ENCODE data around the gene SLC9A5.

- TF ChIP-seq, protein P1, sequence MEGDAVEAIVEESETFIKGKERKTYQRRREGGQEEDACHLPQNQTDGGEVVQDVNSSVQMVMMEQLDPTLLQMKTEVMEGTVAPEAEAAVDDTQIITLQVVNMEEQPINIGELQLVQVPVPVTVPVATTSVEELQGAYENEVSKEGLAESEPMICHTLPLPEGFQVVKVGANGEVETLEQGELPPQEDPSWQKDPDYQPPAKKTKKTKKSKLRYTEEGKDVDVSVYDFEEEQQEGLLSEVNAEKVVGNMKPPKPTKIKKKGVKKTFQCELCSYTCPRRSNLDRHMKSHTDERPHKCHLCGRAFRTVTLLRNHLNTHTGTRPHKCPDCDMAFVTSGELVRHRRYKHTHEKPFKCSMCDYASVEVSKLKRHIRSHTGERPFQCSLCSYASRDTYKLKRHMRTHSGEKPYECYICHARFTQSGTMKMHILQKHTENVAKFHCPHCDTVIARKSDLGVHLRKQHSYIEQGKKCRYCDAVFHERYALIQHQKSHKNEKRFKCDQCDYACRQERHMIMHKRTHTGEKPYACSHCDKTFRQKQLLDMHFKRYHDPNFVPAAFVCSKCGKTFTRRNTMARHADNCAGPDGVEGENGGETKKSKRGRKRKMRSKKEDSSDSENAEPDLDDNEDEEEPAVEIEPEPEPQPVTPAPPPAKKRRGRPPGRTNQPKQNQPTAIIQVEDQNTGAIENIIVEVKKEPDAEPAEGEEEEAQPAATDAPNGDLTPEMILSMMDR (IDR thresholded peaks at IDR 0.05 in 2 of 3, conservative IDR thresholded peaks at IDR 0.05 in 1 of 3; ENCODE audit: control insufficient read depth in 2 of 3, extremely low read depth in 1 of 3, insufficient read depth in 1 of 3, low read depth in 3 of 3, low read length in 3 of 3): no peak
- TF ChIP-seq SMAD1 (IDR thresholded peaks at IDR 0.05; ENCODE audit: low read depth, partially characterized antibody) (no peak), SP1 (IDR thresholded peaks at IDR 0.05; ENCODE audit: low read depth, low read length) (no peak), POLR2A (IDR thresholded peaks at IDR 0.05; ENCODE audit: low read depth, low read length) (no peak), NR2C2 (IDR thresholded peaks at IDR 0.05; ENCODE audit: borderline replicate concordance, control insufficient read depth, insufficient read length, low read depth) (no peak), POLR2AphosphoS5 (IDR thresholded peaks at IDR 0.05; ENCODE audit: low read length) (no peak), CHD4 (IDR thresholded peaks at IDR 0.05) (no peak), SUZ12 (IDR thresholded peaks at IDR 0.05; ENCODE audit: unreplicated experiment) (no peak), GABPA (IDR thresholded peaks at IDR 0.05; ENCODE audit: low read depth) (no peak), PBX3 (IDR thresholded peaks at IDR 0.05; ENCODE audit: insufficient replicate concordance, low read depth, low read length) (no peak), SIN3A (IDR thresholded peaks at IDR 0.05; ENCODE audit: low read depth, low read length) (no peak), NFIC (IDR thresholded peaks at IDR 0.05; ENCODE audit: low read depth, low read length) (no peak), E2F4 (IDR thresholded peaks at IDR 0.05; ENCODE audit: low read depth, low read length) (no peak), ZZZ3 (IDR thresholded peaks at IDR 0.05; ENCODE audit: control insufficient read depth, insufficient read length, low read depth) (no peak)
These were observed 6.2 kb downstream of the SLC9A5 start for GRCh38 chr16:67254801-67255552.
